GM12864 (cell line): ENCODE measurements around the gene TMTC2.
"Not testable (repeated sequence)": the region's sequence is repeated elsewhere in the genome, so short reads cannot be mapped to it uniquely, and the experiment has no call there.

Experiments
- DNase-seq: peaks from one replicate; pipeline ENCODE4 v3.0.0-alpha.2; 2011; ENCODE audit warnings: low read depth
- H3K4me3 ChIP-seq: 2 replicates; pipeline ENCODE4 v1.5.1; 2011; ENCODE audit warnings: mild to moderate bottlenecking, low read depth, low read length, control low read depth
- TF ChIP-seq, protein P1 (sequence below): IDR thresholded peaks from 2 replicates; pipeline ENCODE4 v1.5.1; 2011; ENCODE audit warnings: low read depth, mild to moderate bottlenecking, moderate library complexity, low read length, control low read depth, inconsistent platforms; ENCODE audit errors: missing control alignments

Gene TMTC2

DNA sequence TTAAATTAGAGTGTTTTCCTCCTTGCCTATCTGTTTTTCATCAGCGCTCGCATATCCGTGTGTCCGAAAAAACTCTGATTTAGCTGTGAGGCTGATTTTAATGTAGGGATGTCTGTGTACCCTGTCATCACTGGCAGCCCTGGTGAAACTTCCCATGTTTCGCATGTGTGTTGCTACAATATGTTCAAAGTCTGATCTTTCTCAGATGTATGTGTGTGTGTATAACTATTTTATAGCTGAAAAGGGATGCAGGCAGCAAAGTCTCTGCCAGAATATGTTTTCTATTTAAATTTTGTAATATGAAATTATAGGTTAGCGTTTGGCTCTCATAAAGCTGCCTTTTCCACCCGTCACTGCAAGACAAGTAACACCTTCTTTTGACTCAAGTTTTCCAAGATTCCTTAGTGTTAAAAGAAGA, 154.8 kb downstream of the TMTC2 start:
- DNase-seq = no peak
- TF ChIP-seq, protein P1, sequence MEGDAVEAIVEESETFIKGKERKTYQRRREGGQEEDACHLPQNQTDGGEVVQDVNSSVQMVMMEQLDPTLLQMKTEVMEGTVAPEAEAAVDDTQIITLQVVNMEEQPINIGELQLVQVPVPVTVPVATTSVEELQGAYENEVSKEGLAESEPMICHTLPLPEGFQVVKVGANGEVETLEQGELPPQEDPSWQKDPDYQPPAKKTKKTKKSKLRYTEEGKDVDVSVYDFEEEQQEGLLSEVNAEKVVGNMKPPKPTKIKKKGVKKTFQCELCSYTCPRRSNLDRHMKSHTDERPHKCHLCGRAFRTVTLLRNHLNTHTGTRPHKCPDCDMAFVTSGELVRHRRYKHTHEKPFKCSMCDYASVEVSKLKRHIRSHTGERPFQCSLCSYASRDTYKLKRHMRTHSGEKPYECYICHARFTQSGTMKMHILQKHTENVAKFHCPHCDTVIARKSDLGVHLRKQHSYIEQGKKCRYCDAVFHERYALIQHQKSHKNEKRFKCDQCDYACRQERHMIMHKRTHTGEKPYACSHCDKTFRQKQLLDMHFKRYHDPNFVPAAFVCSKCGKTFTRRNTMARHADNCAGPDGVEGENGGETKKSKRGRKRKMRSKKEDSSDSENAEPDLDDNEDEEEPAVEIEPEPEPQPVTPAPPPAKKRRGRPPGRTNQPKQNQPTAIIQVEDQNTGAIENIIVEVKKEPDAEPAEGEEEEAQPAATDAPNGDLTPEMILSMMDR = no peak
- no peak overlapping the region for H3K4me3 ChIP-seq

DNA sequence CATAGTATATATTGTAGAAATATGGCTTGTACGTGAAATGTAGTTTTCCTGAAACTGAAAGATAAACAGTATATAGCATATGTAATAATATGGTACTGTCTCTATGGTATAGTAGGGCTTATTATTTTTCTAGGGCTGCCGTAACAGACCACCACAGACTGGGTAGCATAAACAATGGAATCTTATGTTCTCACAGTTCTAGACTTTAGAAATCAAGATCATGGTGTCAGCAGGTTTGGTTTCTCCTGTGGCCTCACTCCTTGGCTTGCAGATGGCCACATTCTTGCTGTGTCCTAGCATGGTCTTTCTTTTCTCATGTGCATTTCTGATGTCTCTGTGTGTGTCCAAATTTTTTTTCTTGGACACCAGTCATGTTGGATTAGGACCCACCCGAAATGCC, 155.8 kb downstream of the TMTC2 start:
- H3K4me3 ChIP-seq = no peak overlapping the region
- DNase-seq = no peak
- TF ChIP-seq, protein P1 = no peak

DNA sequence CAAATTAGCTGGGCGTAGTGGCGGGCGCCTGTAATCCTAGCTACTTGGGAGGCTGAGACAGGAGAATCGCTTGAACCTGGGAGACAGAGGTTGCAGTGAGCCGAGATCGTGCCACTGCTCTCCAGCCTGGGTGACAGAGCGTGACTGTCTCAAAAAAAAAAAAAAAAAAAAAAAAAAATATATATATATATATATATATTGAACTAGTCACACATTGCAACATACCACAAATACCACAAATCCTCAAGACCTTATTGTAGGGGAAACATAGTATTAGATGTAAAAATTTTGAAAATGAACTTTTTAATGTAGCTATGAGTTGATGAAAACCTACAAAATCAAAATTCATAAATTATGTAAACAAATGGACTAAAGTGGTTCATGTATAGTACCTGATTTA, 158.4 kb downstream of the TMTC2 start:
- not testable (repeated sequence) for H3K4me3 ChIP-seq, DNase-seq

DNA sequence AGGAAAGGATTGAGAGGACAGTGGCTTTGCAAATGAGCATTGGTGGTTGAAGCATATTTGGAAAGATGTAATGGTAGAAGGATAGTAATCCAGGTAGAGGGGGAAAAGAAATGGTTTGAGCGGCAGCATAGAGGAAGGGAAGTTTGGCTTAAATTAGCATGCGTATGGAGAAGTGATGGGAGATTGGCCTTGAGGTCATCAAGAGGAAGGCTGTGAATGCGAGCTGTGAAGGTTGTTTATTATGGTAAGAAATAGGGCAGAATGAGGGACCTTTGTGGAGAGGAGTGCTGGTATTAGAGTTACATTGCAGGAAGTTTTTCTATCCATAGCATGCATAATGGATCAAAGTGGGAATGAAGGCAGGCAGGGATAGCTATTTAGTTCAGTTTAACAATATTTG, 162.1 kb downstream of the TMTC2 start:
- no peak overlapping the region for H3K4me3 ChIP-seq
- TF ChIP-seq, protein P1 = no peak
- DNase-seq = no peak

DNA sequence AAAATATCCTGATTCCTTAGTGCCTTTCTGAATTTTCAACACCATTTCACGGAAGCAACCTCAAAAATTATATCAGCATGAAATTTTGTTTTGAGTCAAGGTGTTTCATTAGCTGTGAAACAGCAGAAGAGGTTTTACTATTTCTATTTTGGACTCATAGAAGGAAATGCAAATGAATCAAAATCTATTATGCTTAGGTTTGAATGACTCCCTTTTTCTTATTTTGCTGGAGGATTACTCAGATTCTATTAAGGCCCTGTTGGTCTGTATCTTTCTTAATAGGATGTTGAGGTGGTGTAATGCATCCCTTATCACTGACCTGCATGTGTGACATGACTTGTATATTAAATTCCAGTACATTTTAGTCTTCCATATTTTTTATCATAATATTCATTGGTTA, 165.8 kb downstream of the TMTC2 start:
- TF ChIP-seq, protein P1 = no peak
- H3K4me3 ChIP-seq = no peak overlapping the region
- no peak for DNase-seq

DNA sequence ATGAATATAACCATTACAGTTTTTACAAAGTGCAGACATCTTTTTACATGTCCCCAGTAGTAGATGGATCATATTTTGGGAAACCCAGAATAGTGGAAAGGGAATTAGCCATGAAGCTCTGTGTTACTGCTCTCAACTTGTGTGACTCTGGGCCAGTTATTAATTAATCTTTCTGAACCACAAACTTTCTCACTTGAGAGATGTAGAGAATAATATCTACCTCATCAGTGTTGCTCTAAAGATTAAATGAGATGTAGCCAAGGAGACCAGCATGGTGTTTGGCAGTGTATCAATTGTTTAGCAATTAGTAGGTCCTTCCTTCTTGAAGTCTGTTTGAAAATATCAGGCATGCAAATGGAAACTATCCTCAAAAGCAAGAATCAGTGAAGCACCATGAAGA, 169.2 kb downstream of the TMTC2 start:
- DNase-seq = no peak
- H3K4me3 ChIP-seq = no peak overlapping the region
- TF ChIP-seq, protein P1 = no peak

DNA sequence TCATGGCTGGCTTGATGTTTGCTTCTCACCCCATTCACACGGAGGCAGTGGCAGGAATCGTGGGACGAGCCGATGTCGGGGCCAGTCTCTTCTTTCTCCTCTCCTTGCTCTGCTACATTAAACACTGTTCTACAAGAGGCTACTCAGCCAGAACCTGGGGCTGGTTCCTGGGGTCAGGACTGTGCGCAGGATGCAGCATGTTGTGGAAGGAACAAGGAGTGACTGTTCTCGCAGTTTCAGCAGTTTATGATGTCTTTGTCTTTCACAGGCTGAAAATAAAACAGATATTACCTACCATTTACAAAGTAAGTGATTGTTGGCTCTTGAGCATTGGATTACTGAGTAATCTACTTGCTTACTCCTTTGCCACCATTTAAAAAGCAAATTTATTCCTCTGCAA, 170.6 kb downstream of the TMTC2 start:
- TF ChIP-seq, protein P1 = no peak
- H3K4me3 ChIP-seq = no peak overlapping the region
- DNase-seq = no peak

DNA sequence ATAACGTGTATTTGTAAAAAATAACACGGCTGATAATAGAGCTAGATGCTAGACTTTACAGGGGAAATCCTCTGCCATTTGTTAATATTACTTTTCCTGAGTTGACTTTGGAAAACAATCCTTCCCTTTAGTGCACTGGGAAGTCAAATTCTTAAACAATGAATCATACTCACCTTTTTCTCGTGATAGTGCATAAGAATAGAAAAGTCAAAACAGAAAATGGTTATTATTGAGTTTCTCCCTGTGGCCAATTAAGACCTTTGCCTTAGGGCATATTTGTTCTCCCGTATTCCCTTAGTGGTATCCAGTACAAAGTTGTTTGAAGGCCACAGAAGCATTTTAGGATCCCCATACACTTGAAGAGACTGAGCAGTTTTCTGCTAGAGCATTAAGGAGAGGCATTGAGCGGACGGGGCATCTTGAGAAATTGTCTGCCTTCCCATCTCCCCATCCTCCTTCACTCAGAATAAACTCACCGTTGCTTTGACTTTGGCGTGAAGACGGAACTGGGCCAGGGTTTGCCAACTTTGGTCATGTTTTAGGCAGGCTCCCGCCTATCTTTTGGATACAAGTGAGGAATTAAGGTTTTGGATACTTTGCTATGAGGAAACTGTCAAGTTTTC, 171.3 kb downstream of the TMTC2 start:
- DNase-seq = no peak
- H3K4me3 ChIP-seq = no peak overlapping the region

More for the DNA sequence above, 171.3 kb downstream of the TMTC2 start:
- TF ChIP-seq, protein P1 = no peak
